ENCODE data around the gene XPR1. TPM values are rescaled to one million over a fixed set of nuclear protein-coding genes. Genes with fewer than 3 reads are reported as not detected.

Gene XPR1
- total and polyA plus RNA-seq, 2 of the 8 experiments (the other 6 are each of a cell fraction or from before 2014, with no cell fraction given) = 28.6 to 43.9 TPM

GRCh38 chr1:180839547-180839946 lies 207.7 kb downstream of the XPR1 start:
- Histone ChIP-seq H3K36me3 (ENCODE audit: control insufficient read depth in 2 of 4, insufficient read depth in 4 of 4, low read length in 3 of 4) (no peaks in the 10 kb centered on the region), H3K4me1 (replicated peaks in 1 of 4; ENCODE audit: control insufficient read depth in 3 of 4, insufficient read depth in 4 of 4, low read length in 3 of 4) (peaks cover 0 to 9% (median 5%) of the 10 kb centered on the region in 4 experiments; a peak in 4 of 7 replicates), H3K14ac (ENCODE audit: insufficient read length) (no peak overlapping the region), H2BK15ac (ENCODE audit: low read length) (no peak overlapping the region), H3K27me3 (replicated peaks in 1 of 4; ENCODE audit: control insufficient read depth in 3 of 4, extremely low read depth in 1 of 4, insufficient read depth in 3 of 4, low read length in 3 of 4) (no peaks in the 10 kb centered on the region), H3K9me3 (ENCODE audit: insufficient read depth in 2 of 2, low read depth in 1 of 2, low read length in 1 of 2) (peaks cover 0 to 5% of the 10 kb centered on the region in 2 experiments; a peak in 1 of 4 replicates), H4K91ac (replicated peaks; ENCODE audit: insufficient read length, low read length) (no peak overlapping the region), H3K23ac (ENCODE audit: insufficient read length) (no peak overlapping the region), H2AK5ac (ENCODE audit: low read depth, low read length) (no peak overlapping the region), H4K20me1 (replicated peaks in 1 of 2; ENCODE audit: control insufficient read depth in 1 of 2, insufficient read depth in 2 of 2, low read length in 2 of 2) (no peaks in the 10 kb centered on the region), H2AFZ (ENCODE audit: low read length) (no peak overlapping the region), H4K5ac (ENCODE audit: insufficient read length, low read depth, low read length) (no peak overlapping the region), H3K23me2 (ENCODE audit: low read depth, low read length) (no peaks in the 10 kb centered on the region), H3K18ac (ENCODE audit: extremely low read depth, low read length) (no peak overlapping the region), H2BK120ac (replicated peaks; ENCODE audit: low read depth, low read length) (no peak overlapping the region), H3K79me1 (ENCODE audit: low read depth, low read length) (no peaks in the 10 kb centered on the region), H3K9ac (replicated peaks in 1 of 4; ENCODE audit: extremely low read depth in 1 of 4, low read depth in 3 of 4, low read length in 3 of 4) (no peak overlapping the region), H2BK5ac (ENCODE audit: low read depth, low read length) (no peak overlapping the region), H4K8ac (ENCODE audit: extremely low read depth, insufficient read depth, low read length) (no peak overlapping the region), H2BK20ac (ENCODE audit: low read length) (no peak overlapping the region), H3K27ac (ENCODE audit: low read depth, low read length) (no peak overlapping the region), H2BK12ac (ENCODE audit: low read depth, low read length) (no peak overlapping the region), H3K79me2 (ENCODE audit: control insufficient read depth in 1 of 2, insufficient read depth in 2 of 2, low read length in 2 of 2) (no peaks in the 10 kb centered on the region), H3K56ac (replicated peaks; ENCODE audit: insufficient read length, low read depth, low read length) (no peak overlapping the region), H3K4ac (replicated peaks; ENCODE audit: insufficient read length, low read depth, low read length) (no peak overlapping the region), H3K4me3 (ENCODE audit: extremely low read depth in 1 of 4, insufficient read depth in 2 of 4, low read depth in 3 of 4, low read length in 4 of 4) (no peak overlapping the region), H3K4me2 (ENCODE audit: insufficient read depth in 1 of 2, low read depth in 2 of 2, low read length in 2 of 2) (no peak overlapping the region)
- CTCF ChIA-PET (ENCODE audit: partially characterized antibody) = interaction anchor here (0.6 kb wide), 1 partner anchor 1303 kb away, joined by 3 read pairs; no protein-coding TSS in a partner anchor
- TF ChIP-seq TBP (IDR thresholded peaks at IDR 0.05; ENCODE audit: low read depth, low read length) = no peak
- TF ChIP-seq, protein P1, sequence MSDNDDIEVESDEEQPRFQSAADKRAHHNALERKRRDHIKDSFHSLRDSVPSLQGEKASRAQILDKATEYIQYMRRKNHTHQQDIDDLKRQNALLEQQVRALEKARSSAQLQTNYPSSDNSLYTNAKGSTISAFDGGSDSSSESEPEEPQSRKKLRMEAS (IDR thresholded peaks at IDR 0.05) = no peak
- no peak for TF ChIP-seq BRCA1 (IDR thresholded peaks at IDR 0.05; ENCODE audit: low read depth, low read length)
- TF ChIP-seq TAF7 (optimal IDR thresholded peaks at IDR 0.05; ENCODE audit: borderline replicate concordance, low read depth, low read length) = no peak
- TF ChIP-seq CREB1 (IDR thresholded peaks at IDR 0.05) = no peak
- WGBS, 2 experiments (ENCODE audit: extremely low coverage in 1 of 2, insufficient coverage in 1 of 2, insufficient read length in 1 of 2, insufficient replicate concordance in 2 of 2, low coverage in 1 of 2, low lambda C conversion rate in 2 of 2, missing lambda C conversion rate in 1 of 2) = 87% methylated on average over 4 of the region's 4 CpGs; no CpG with 5 or more reads in 1 of the 2 experiments
- POLR2A ChIA-PET (ENCODE audit: partially characterized antibody) = interaction anchor here (0.7 kb wide), 1 partner anchor 208 kb away, joined by 4 read pairs; the partner anchor contains the start of gene XPR1
- no peak for FAIRE-seq
- DNase-seq (ENCODE audit: low read depth in 1 of 2, low spot score in 2 of 2) = no peak

Data from H1 (cell line).